ENCODE measurements around the gene EMC9.

GRCh38 chr14:24186831-24187538 lies 45.6 kb upstream of the EMC9 start:
- TF ChIP-seq CTCF (IDR thresholded peaks at IDR 0.05) (no peak), POLR2A (IDR thresholded peaks at IDR 0.05; ENCODE audit: low read depth) (no peak), POLR2AphosphoS5 (IDR thresholded peaks at IDR 0.05) (no peak), EP300 (IDR thresholded peaks at IDR 0.05) (no peak)
